ENCODE results near the gene RASAL2.
"Not testable (repeated sequence)": the region's sequence is repeated elsewhere in the genome, so short reads cannot be mapped to it uniquely, and the experiment has no call there.

RASAL2 gene

GRCh38 chr1:178109348-178110143 lies 15.6 kb downstream of the RASAL2 start:
- in situ Hi-C loops (cut with MboI; ENCODE audit: low sequenced_read_pairs), result no loop called here

- in situ Hi-C loops (cut with MboI; ENCODE audit: low sequenced_read_pairs), result no loop called here
These were observed 21.4 kb downstream of the RASAL2 start for GRCh38 chr1:178115260-178115659.

GRCh38 chr1:178118524-178118923 lies 24.6 kb downstream of the RASAL2 start:
- in situ Hi-C loops (cut with MboI; ENCODE audit: low sequenced_read_pairs), result no loop called here

- in situ Hi-C loops (cut with MboI; ENCODE audit: low sequenced_read_pairs), result no loop called here
These were observed 25.7 kb downstream of the RASAL2 start for GRCh38 chr1:178119628-178120027.

- in situ Hi-C loops (cut with MboI; ENCODE audit: low sequenced_read_pairs), result no loop called here
These were observed 26.2 kb downstream of the RASAL2 start for GRCh38 chr1:178120088-178120487.

- in situ Hi-C loops (cut with MboI; ENCODE audit: low sequenced_read_pairs), result not testable (repeated sequence)
These were observed 26.7 kb downstream of the RASAL2 start for GRCh38 chr1:178120520-178121052.

GRCh38 chr1:178121883-178122282 lies 28.0 kb downstream of the RASAL2 start:
- in situ Hi-C loops (cut with MboI; ENCODE audit: low sequenced_read_pairs), result no loop called here

GRCh38 chr1:178122283-178122682 lies 28.4 kb downstream of the RASAL2 start:
- in situ Hi-C loops (cut with MboI; ENCODE audit: low sequenced_read_pairs), result no loop called here

- in situ Hi-C loops (cut with MboI; ENCODE audit: low sequenced_read_pairs), result no loop called here
These were observed 30.2 kb downstream of the RASAL2 start for GRCh38 chr1:178124115-178124514.

- in situ Hi-C loops (cut with MboI; ENCODE audit: low sequenced_read_pairs), result no loop called here
These were observed 32.4 kb downstream of the RASAL2 start for GRCh38 chr1:178126261-178126660.

- in situ Hi-C loops (cut with MboI; ENCODE audit: low sequenced_read_pairs), result no loop called here
These were observed 32.9 kb downstream of the RASAL2 start for GRCh38 chr1:178126741-178127185.

GRCh38 chr1:178127482-178128191 lies 33.7 kb downstream of the RASAL2 start:
- in situ Hi-C loops (cut with MboI; ENCODE audit: low sequenced_read_pairs), result no loop called here

GRCh38 chr1:178133239-178133989 lies 39.5 kb downstream of the RASAL2 start:
- in situ Hi-C loops (cut with MboI; ENCODE audit: low sequenced_read_pairs), result no loop called here

- in situ Hi-C loops (cut with MboI; ENCODE audit: low sequenced_read_pairs), result no loop called here
These were observed 40.2 kb downstream of the RASAL2 start for GRCh38 chr1:178134061-178134460.

- in situ Hi-C loops (cut with MboI; ENCODE audit: low sequenced_read_pairs), result no loop called here
These were observed 43.3 kb downstream of the RASAL2 start for GRCh38 chr1:178137238-178137637.

- in situ Hi-C loops (cut with MboI; ENCODE audit: low sequenced_read_pairs), result no loop called here
These were observed 48.9 kb downstream of the RASAL2 start for GRCh38 chr1:178142806-178143205.

- in situ Hi-C loops (cut with MboI; ENCODE audit: low sequenced_read_pairs), result no loop called here
These were observed 50.1 kb downstream of the RASAL2 start for GRCh38 chr1:178143730-178144690.

- in situ Hi-C loops (cut with MboI; ENCODE audit: low sequenced_read_pairs), result no loop called here
These were observed 51.7 kb downstream of the RASAL2 start for GRCh38 chr1:178145605-178146004.

GRCh38 chr1:178146436-178146835 lies 52.5 kb downstream of the RASAL2 start:
- in situ Hi-C loops (cut with MboI; ENCODE audit: low sequenced_read_pairs), result no loop called here

- in situ Hi-C loops (cut with MboI; ENCODE audit: low sequenced_read_pairs), result no loop called here
These were observed 56.7 kb downstream of the RASAL2 start for GRCh38 chr1:178150610-178151009.
